NT2/D1 (cell line): ENCODE results near the gene CHRND.

ENCODE experiments used
- DNase-seq: peaks from one replicate; pipeline ENCODE4 v3.0.0-alpha.2; 2011; ENCODE audit warnings: low read depth, low spot score
- H3K27me3 ChIP-seq: 2 replicates; pipeline ENCODE4 v1.6.0; 2011; ENCODE audit warnings: mild to moderate bottlenecking; ENCODE audit not compliant: insufficient read length, insufficient read depth
- H3K36me3 ChIP-seq: 2 replicates; pipeline ENCODE4 v1.6.1; 2011; ENCODE audit warnings: mild to moderate bottlenecking, low read length, mixed read lengths; ENCODE audit not compliant: insufficient read depth, insufficient read length
- H3K4me1 ChIP-seq: 2 replicates; pipeline ENCODE4 v1.5.1; 2011; ENCODE audit not compliant: insufficient read depth, insufficient read length
- H3K4me3 ChIP-seq: 2 replicates; pipeline ENCODE4 v1.5.1; 2011; ENCODE audit warnings: low read depth; ENCODE audit not compliant: insufficient read length
- H3K9ac ChIP-seq: 2 replicates; pipeline ENCODE4 v1.6.0; 2011; ENCODE audit warnings: low read depth; ENCODE audit not compliant: insufficient read length
- H3K9me3 ChIP-seq: 2 replicates; pipeline ENCODE4 v1.5.1; 2011; ENCODE audit warnings: mild to moderate bottlenecking, low read length; ENCODE audit not compliant: insufficient read depth
- SUZ12 ChIP-seq: IDR thresholded peaks from 2 replicates; pipeline ENCODE4 v1.6.1; 2011; ENCODE audit not compliant: insufficient read length, insufficient read depth; ENCODE audit errors: extremely low read depth
- YY1 ChIP-seq: IDR thresholded peaks from 2 replicates; pipeline ENCODE4 v1.6.1; 2011; ENCODE audit not compliant: insufficient read length, insufficient read depth
- ZNF274 ChIP-seq: IDR thresholded peaks from 2 replicates; pipeline ENCODE4 v1.6.1; 2011; ENCODE audit warnings: mild to moderate bottlenecking, low read depth, low read length

The CHRND gene

DNA sequence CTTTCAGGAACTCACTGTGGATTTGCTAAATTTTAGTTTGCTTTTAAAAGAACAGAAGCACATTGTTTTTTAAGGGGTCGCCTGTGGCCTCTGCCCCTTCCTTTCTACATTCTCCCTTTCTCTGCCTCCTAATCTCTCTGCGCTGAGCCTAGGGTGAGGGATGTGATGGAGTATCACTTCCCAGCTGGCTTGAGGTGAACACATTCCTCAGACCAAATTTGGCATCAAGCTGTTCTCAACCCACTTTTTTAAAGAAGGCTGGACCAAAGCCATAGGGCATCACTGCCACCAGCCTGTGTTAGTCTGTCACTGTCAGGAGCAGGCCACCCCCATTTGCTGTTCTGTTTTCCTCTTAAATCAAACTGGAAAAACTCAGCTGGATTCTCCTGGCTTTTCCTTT lies 51.9 kb downstream of the CHRND start:
- Histone ChIP-seq H3K4me1 (no peaks in the 10 kb centered on the region), H3K4me3 (no peak overlapping the region), H3K9me3 (no peaks in the 10 kb centered on the region), H3K36me3 (peaks cover 66% of the 10 kb centered on the region), H3K27me3 (no peaks in the 10 kb centered on the region), H3K9ac (no peak overlapping the region)
- DNase-seq = no peak
- TF ChIP-seq SUZ12 (no peak), YY1 (no peak), ZNF274 (no peak)

DNA sequence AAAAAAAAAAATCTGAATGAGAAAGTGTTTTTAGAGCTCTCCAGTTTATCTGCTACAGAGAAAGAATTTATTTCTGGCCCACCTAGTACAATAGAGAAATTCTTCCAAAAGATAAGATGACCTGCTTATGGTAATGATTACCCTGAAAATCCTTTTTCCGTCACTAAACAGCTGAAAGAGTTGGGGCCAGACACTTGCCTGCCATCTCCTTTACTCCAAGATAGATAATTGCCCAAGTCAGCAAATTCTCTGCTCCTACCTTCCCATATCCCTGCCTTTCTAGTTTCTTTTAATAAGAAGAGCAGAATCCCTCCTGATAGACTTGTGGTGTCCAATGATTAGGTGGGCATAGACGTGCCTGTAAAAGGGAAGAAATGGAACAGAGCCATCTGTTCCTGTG lies 52.7 kb downstream of the CHRND start:
- no peak for DNase-seq
- no peaks in the 10 kb centered on the region for H3K27me3 ChIP-seq
- H3K9me3 ChIP-seq = no peaks in the 10 kb centered on the region
- no peak overlapping the region for H3K4me3 ChIP-seq
- H3K36me3 ChIP-seq = peaks cover 64% of the 10 kb centered on the region
- TF ChIP-seq ZNF274 (no peak), YY1 (no peak), SUZ12 (no peak)
- H3K4me1 ChIP-seq = no peaks in the 10 kb centered on the region
- no peak overlapping the region for H3K9ac ChIP-seq

DNA sequence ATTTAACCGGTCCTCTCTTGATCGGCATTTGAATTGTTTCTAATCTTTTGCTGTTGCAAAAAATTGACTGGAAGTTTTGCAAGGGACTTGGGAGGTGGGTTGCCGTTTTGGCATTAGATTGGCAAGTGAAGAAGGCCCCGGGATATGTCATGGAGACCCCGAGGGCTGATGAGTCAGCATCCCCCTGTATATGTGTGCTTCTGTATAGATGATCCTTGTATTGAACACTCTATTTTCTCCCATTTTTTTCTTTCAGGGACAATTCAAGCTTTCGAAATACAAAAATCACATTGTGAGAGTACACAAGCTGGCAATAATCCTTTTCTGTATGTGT lies 54.7 kb downstream of the CHRND start:
- Histone ChIP-seq H3K4me1 (no peaks in the 10 kb centered on the region), H3K36me3 (peaks cover 53% of the 10 kb centered on the region)
- no peak for TF ChIP-seq SUZ12
- TF ChIP-seq ZNF274 = no peak
- TF ChIP-seq YY1 = no peak

DNA sequence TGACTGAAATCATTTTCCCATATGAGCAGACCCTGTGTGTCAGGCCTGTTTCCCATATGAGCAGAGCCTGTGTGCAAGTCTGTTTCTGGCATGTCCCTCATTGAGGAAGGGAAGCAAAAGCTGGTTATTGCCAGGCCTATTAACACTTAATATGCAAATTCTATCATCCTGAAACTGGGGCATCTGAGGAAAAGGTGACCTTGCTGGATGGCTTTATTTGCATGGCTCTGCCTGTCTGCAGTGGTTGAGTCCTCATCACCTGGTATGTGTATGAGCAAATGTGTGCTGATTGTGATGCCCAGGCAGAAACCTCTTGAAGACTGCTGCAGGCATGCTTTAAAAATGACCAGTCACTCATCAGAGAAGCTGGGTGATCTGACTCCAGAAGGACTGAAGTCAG lies 55.8 kb downstream of the CHRND start:
- TF ChIP-seq ZNF274 (no peak), SUZ12 (no peak), YY1 (no peak)
- Histone ChIP-seq H3K9me3 (no peaks in the 10 kb centered on the region), H3K9ac (no peak overlapping the region), H3K4me3 (no peak overlapping the region), H3K27me3 (no peaks in the 10 kb centered on the region), H3K4me1 (peaks cover 2% of the 10 kb centered on the region), H3K36me3 (peaks cover 53% of the 10 kb centered on the region)
- DNase-seq = no peak

More for the DNA sequence above, 54.7 kb downstream of the CHRND start:
- Histone ChIP-seq H3K9me3 (no peaks in the 10 kb centered on the region), H3K4me3 (no peak overlapping the region), H3K9ac (no peak overlapping the region), H3K27me3 (no peaks in the 10 kb centered on the region)
- no peak for DNase-seq

DNA sequence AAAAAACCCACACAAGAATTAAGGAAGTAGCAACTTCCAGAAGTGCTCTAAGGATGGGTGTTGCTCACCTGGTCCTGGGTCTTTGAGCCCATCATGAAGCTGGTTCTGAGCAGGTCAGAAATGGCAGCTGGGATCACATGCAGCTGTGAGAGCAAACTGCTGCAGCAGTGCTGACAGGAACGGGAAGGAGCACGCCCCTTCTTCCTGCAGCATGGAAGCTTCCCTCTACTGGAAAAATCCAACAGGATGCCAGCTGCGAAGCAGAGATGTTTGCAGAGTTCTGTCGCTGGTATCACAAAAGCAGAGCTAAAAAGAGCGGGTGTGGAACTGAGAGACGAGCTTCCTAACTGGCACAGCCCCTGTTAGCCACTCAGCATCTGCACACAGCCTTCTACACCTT lies 58.3 kb downstream of the CHRND start:
- Histone ChIP-seq H3K4me3 (no peak overlapping the region), H3K4me1 (peaks cover 5% of the 10 kb centered on the region), H3K36me3 (peaks cover 44% of the 10 kb centered on the region), H3K9me3 (no peaks in the 10 kb centered on the region), H3K27me3 (no peaks in the 10 kb centered on the region), H3K9ac (no peak overlapping the region)
- no peak for DNase-seq
- TF ChIP-seq ZNF274 (no peak), SUZ12 (no peak), YY1 (no peak)
